ENCODE results near the gene UBE2J1.

DNA sequence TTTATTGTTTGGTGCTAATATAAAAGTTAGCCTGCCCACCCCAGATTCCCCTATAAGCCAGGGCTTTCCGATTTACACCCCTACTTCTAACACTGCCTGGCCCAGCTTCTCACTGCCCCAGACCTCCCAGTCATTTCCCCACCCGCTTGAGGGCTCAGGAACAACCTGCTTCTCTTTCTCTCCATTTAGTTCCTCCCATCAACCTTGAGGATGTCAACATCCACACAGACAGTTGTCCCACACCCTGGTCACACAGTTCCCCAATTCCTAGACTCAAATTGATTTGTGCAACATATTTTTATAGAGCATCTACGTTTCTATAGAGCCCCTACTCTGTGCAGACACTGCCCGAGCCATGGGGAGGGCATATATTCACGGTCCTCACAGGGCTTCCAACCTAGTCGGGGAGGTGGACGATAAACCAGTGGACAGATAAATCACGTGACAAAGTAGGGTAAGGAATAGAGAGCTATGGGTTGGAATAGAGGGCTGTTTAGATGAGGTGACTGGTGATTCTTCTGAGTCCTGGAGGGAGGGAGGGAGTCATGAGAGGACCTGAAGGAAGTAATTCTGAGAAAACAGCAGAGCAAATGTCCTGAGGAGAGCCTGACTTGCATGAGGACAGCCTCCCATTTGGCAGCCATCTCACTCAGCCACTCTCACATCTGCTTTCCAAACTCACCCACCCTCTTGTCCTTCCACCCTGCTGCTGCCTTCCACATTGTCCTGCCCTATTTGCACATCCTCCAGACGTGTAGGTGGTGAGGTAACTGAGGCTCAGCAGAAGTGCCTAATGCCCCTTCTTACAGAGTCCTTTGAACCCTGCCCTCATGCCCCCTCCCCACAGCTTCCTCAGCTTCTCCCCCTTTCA lies 43.8 kb downstream of the UBE2J1 start:
- TF ChIP-seq, protein P1, sequence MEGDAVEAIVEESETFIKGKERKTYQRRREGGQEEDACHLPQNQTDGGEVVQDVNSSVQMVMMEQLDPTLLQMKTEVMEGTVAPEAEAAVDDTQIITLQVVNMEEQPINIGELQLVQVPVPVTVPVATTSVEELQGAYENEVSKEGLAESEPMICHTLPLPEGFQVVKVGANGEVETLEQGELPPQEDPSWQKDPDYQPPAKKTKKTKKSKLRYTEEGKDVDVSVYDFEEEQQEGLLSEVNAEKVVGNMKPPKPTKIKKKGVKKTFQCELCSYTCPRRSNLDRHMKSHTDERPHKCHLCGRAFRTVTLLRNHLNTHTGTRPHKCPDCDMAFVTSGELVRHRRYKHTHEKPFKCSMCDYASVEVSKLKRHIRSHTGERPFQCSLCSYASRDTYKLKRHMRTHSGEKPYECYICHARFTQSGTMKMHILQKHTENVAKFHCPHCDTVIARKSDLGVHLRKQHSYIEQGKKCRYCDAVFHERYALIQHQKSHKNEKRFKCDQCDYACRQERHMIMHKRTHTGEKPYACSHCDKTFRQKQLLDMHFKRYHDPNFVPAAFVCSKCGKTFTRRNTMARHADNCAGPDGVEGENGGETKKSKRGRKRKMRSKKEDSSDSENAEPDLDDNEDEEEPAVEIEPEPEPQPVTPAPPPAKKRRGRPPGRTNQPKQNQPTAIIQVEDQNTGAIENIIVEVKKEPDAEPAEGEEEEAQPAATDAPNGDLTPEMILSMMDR (conservative IDR thresholded peaks at IDR 0.05 in 1 of 2, IDR thresholded peaks at IDR 0.05 in 1 of 2; ENCODE audit: low read depth in 1 of 2, low read length in 2 of 2): no peak
- no peak for TF ChIP-seq EZH2 (IDR thresholded peaks at IDR 0.05; ENCODE audit: low read length, missing control alignments)

Data from fibroblast of lung (primary cell).